Endothelial cell of umbilical vein (primary cell): ENCODE results near the gene LSP1.

Experiments
- CTCF ChIP-seq, 2 donors: IDR thresholded peaks; 1 replicate in 1 of 2; 2 replicates in 1 of 2; pipeline ENCODE4 v1.5.1; 2011; ENCODE audit warnings: low read length in 2 of 2, mild to moderate bottlenecking in 2 of 2, moderate library complexity in 2 of 2, control low read depth in 1 of 2, inconsistent platforms in 1 of 2, low read depth in 1 of 2; ENCODE audit not compliant: insufficient read depth in 1 of 2; ENCODE audit errors: extremely low read depth in 1 of 2
- POLR2AphosphoS5 ChIP-seq: IDR thresholded peaks from 2 replicates; pipeline ENCODE4 v1.6.1; 2012; ENCODE audit warnings: low read depth, mild to moderate bottlenecking, control low read depth, low read length, moderate library complexity; ENCODE audit not compliant: insufficient read depth

GRCh38 chr11:1835671-1836010 is 17.2 kb upstream of the LSP1 start:
- TF ChIP-seq CTCF (IDR thresholded peaks at IDR 0.05; ENCODE audit: extremely low read depth in 1 of 2, insufficient read depth in 1 of 2, low read depth in 1 of 2, low read length in 2 of 2) (no peak), POLR2AphosphoS5 (no peak)
